ENCODE results near the gene DOCK7.

GRCh38 chr1:62436039-62436465, 252.1 kb downstream of the DOCK7 start:
- TF ChIP-seq, protein P1, sequence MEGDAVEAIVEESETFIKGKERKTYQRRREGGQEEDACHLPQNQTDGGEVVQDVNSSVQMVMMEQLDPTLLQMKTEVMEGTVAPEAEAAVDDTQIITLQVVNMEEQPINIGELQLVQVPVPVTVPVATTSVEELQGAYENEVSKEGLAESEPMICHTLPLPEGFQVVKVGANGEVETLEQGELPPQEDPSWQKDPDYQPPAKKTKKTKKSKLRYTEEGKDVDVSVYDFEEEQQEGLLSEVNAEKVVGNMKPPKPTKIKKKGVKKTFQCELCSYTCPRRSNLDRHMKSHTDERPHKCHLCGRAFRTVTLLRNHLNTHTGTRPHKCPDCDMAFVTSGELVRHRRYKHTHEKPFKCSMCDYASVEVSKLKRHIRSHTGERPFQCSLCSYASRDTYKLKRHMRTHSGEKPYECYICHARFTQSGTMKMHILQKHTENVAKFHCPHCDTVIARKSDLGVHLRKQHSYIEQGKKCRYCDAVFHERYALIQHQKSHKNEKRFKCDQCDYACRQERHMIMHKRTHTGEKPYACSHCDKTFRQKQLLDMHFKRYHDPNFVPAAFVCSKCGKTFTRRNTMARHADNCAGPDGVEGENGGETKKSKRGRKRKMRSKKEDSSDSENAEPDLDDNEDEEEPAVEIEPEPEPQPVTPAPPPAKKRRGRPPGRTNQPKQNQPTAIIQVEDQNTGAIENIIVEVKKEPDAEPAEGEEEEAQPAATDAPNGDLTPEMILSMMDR (IDR thresholded peaks at IDR 0.05; ENCODE audit: low read length): no peak
- TF ChIP-seq EZH2 (optimal IDR thresholded peaks at IDR 0.05; ENCODE audit: low read depth, low read length): no peak
